ENCODE results near the gene CCDC13.
A peak's percentile ranks its signal among the peaks of the same experiment; 100 is the strongest.
"Not testable (repeated sequence)": the region's sequence is repeated elsewhere in the genome, so short reads cannot be mapped to it uniquely, and the experiment has no call there.

CCDC13 gene

DNA sequence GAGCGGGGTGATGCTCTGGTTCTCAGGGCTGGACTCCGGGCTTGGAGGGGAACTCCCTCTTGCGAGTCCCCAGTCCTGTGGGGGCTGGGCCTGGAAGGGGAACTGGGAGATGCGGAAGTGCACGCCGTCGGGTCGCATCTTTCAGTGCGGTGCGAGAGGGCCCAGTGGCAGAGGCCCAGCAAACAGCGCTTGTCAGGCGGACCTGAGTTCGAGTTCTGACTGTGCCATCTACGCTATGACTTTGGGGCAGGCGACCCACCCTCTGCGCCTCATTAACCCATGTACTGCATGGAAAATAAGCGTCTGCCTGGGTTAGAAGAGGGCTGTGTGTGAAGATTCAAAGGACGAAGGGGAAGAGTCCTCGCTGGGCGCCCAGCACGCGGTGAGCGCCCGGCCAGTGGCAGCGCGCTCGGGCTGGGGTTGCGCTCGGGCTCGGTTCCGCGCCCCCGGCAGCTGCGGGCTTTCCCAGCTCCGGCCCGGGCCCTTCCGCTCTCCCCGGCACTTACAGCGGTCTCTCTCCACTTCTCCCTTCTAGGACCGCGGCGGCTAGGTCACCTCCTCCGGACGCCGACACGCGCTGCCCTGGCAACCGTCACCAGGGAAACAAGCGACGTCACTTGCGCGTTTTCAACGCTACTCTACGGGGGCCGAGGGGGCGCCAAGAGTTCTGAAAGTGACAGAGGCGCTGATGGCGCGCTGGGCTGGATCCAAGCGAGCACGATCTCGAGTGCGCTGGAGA lies at the start of gene CCDC13:
Gene CCDC13 (minus strand): TSS at position 584 of the 739 bp plus-strand sequence. CDS start 14,908 bp downstream, outside the sequence.
- DNase-seq (ENCODE audit: low read depth, low spot score) = peak; percentile 83

DNA sequence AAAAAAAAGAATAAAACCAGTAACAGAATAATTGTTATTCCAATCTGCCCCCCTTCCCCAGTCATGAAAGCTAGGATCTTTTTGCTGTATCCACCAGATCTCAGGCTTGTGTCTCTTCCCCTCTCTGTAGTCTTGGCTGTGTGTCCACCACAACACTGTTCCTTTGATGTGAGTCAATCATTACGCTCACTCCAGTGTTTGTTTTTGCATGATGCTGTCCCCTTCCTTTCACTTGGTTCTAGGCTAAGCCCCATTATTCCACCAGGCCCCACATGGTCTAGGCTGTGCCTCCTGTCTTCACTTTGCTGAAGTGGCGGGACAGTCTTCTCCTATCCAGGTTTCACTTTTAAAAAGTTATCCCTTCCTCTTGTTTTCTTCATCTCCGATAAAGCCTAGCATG lies 49.8 kb upstream of the CCDC13 start:
- no peak for DNase-seq (ENCODE audit: low read depth, low spot score)

- no peak for DNase-seq (ENCODE audit: low read depth, low spot score)
These were observed 47.6 kb upstream of the CCDC13 start for GRCh38 chr3:42820746-42821051.

- no peak for DNase-seq (ENCODE audit: low read depth, low spot score)
These were observed 46.4 kb upstream of the CCDC13 start for GRCh38 chr3:42819351-42819965.

DNA sequence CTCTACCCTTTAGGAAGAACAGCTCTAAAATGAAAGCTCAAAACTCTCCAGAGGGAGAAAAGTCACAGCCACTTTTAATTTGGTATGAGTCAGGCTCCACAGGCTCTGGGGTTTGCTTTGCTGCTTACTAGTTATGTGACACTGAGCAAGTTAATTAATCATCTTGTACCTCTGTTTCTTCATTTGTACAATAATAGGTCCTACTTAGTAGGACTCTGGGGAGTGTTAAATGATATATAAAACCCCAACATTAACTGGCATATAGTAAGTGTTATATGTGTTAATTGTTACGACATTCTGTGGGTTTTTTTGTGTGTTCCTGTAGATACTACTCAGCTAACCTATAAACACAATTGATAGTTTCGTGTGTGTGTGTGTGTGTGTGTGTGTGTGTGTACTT lies 42.8 kb upstream of the CCDC13 start:
- DNase-seq (ENCODE audit: low read depth, low spot score) = no peak

GRCh38 chr3:42814914-42815507 lies 42.0 kb upstream of the CCDC13 start:
- DNase-seq (ENCODE audit: low read depth, low spot score) = no peak

- DNase-seq (ENCODE audit: low read depth, low spot score) = no peak
These were observed 41.2 kb upstream of the CCDC13 start for GRCh38 chr3:42814246-42814645.

GRCh38 chr3:42811118-42811883 lies 38.2 kb upstream of the CCDC13 start:
- not testable (repeated sequence) for DNase-seq (ENCODE audit: low read depth, low spot score)

DNA sequence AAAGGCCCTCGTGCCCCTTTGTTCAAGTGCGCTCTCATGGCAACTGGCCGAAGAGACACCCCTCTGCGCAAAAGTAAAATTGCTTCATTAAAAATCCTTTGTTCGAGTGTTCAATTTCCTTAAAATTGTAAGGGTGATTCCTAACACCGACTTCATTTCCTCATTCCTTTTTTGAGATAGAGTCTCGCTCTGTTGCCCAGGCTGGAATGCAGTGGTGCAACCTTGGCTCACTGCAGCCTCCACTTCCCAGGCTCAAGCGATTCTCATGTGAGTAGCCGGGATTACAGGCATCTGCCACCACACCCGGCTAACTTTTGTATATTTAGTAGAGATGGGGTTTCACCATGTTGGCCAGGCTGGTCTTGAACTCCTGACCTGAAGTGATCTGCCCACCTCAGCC lies 37.7 kb upstream of the CCDC13 start:
- not testable (repeated sequence) for DNase-seq (ENCODE audit: low read depth, low spot score)

- DNase-seq (ENCODE audit: low read depth, low spot score) = no peak
These were observed 36.1 kb upstream of the CCDC13 start, which contains the start of gene ACKR2 for GRCh38 chr3:42809202-42809601. Gene ACKR2, plus strand, starts transcription at chr3:42809445. Its CDS starts 55,058 bp downstream, at chr3:42864503.

GRCh38 chr3:42807929-42808328 lies 34.9 kb upstream of the CCDC13 start:
- DNase-seq (ENCODE audit: low read depth, low spot score) = no peak

DNA sequence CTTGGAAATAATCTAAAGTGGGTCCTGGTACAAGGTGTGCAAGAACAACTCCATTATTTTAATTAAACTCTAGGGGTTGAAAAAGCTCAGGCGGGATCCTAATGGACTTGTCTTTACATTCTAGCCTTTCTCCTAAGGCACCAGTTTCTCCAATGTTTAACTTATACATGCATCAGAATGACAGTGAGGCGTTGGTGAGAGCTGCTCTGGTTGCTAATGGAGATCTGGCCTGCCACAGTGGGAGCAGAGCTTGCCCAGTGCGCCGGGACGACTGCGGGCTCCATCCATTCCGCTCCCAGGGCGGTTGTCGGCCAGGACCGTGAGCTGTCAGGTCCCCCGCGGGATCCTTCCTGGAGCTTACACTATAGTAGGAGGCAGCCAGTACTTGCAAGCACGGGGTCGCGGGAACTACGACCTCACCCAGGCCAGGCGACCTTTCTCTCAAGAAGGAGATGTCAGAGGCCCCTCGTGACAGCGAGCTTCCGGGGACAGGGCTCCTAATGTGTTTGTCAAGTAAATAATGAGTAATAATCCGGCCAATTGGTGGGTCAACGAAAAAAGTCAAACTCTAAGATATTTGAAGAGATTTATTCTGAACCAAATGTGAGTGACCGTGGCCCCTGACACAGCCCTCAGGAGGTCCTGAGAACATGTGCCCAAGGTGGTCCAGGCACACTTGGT lies 32.2 kb upstream of the CCDC13 start:
- DNase-seq (ENCODE audit: low read depth, low spot score) = no peak

DNA sequence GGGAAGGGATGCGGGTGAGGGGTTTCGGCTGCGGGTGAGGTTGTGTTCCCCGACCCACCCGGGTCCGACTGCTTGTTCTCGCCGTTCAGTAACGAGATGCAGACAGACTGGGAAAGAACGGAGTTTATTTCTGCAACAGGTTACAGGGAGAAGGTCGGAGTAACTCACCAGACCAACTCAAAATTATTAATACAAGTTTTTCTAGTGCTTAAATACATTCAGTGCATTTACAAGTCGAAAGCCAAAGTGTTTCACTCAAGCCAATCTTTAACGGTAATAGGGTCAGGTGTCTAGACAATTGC lies 31.7 kb upstream of the CCDC13 start:
- no peak for DNase-seq (ENCODE audit: low read depth, low spot score)

DNA sequence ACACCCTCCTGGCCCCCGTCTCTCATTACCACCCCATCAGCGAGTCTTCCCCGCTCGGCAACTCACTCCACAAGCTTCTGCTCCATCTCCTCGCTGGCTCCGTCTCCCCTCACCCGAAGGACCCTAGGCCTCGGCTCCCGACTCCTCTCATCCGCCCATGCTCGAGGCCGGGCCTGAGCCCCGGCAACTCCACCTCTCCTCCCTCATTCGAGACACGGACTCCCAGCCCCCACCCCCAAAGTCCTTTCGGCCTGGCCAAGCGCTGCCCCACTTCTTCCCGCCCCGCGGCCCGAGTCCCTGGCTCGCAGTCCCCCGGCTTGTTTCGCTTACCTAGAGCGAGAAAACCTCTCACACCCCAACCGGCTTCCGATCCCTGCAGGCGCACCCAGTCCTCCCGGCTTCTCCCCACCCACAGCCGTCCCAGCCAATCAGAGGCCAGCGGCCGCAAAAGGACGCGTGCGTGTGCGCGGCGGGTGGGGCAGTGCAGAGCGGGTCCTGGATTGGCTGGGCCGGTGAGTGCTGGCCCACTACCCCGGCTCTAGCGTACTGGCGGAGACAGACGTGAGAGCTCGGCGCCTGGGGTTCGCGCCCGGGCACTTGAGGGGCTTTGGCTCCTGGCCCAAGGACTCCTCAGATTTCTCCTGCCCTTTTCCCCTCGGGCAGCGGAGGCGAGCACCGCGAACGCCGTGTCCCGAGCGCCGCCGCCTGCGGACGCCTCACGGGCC lies 31.2 kb upstream of the CCDC13 start, which contains the start of gene HIGD1A:
Gene HIGD1A (minus strand): TSS at position 385 of the 725 bp plus-strand sequence. CDS start 10,237 bp downstream, outside the sequence.
- peak; percentile 70 for DNase-seq (ENCODE audit: low read depth, low spot score)

DNA sequence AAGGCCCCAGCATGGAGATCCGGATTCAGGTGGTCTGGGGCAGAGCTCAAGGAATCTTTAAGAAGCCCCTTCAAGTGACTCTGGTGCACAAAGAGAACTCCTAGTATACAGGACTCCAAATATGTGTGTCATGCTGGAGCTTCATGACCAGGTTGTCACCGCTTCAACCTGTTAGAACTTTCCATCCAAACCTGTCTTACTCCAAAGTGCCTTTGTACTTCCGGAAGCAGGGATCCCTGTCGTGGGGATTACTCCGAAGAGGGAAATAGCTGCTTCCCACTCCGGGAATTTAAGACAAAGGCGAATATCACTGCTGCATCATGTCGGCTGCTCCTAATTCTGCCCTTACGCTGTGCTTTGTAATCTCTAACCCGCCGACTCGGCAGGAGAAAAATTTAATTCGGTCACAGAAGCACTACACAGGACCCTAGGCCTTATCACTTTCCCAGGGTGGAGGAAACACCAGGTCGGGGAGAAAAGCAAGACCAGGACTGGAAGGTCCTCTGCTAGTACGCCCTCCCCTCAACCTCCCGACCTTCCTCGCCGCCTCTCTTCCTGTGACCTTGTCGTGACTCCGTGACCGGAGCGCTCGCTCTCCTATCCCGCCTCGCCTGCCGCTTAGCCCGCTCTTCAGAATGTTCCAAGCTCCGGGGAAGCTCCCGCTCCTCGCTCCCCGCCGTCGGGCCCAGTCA lies 30.5 kb upstream of the CCDC13 start:
- DNase-seq (ENCODE audit: low read depth, low spot score) = no peak

- DNase-seq (ENCODE audit: low read depth, low spot score) = no peak
These were observed 29.9 kb upstream of the CCDC13 start for GRCh38 chr3:42802876-42803413.

DNA sequence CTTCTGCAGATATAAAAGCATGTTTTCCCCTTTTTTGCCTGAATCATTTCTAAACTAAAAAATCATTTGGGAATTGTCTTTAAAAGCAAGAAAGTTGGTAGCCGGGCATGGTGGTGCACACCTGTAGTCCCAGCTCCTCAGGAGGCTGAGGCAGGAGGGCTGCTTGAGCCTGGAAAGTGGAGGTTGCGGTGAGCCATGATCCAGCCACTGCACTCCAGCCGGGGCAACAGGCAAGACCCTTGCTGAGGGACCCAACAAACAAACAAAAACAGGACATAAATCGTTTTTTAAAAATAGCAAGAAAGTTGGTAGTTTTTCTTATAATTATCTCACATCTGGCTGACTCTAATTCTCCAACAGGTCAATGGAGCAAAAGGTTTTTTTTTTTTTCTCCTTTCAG lies 28.7 kb upstream of the CCDC13 start:
- DNase-seq (ENCODE audit: low read depth, low spot score) = no peak

- DNase-seq (ENCODE audit: low read depth, low spot score) = no peak
These were observed 28.1 kb upstream of the CCDC13 start for GRCh38 chr3:42801048-42801620.

GRCh38 chr3:42800251-42800650 lies 27.2 kb upstream of the CCDC13 start:
- DNase-seq (ENCODE audit: low read depth, low spot score) = no peak

- no peak for DNase-seq (ENCODE audit: low read depth, low spot score)
These were observed 26.3 kb upstream of the CCDC13 start for GRCh38 chr3:42799376-42799775.
